Measurements from ENCODE around the gene C3orf70.

GRCh38 chr3:185079625-185080024 is 73.2 kb downstream of the C3orf70 start:
- TF ChIP-seq ZNF354C (tag by site-specific recombination; IDR thresholded peaks at IDR 0.05; ENCODE audit: borderline replicate concordance, low read depth) = no peak
- no peak for TF ChIP-seq CTCF (tag by site-specific recombination; IDR thresholded peaks at IDR 0.05)
- no peak for TF ChIP-seq REPIN1 (tag by site-specific recombination; IDR thresholded peaks at IDR 0.05; ENCODE audit: low read depth)
- TF ChIP-seq ZBTB44 (tag by site-specific recombination; IDR thresholded peaks at IDR 0.05) = no peak
- TF ChIP-seq REST (tag by site-specific recombination; IDR thresholded peaks at IDR 0.05) = no peak
- TF ChIP-seq ZNF626 (tag by site-specific recombination; IDR thresholded peaks at IDR 0.05) = no peak
- TF ChIP-seq ATF2 (tag by site-specific recombination; IDR thresholded peaks at IDR 0.05; ENCODE audit: low read depth) = no peak
- TF ChIP-seq ZBTB11 (tag by site-specific recombination; conservative IDR thresholded peaks at IDR 0.05; ENCODE audit: low read depth) = no peak

Measured in HEK293 (cell line).